HepG2 (cell line): Measurements from ENCODE around the gene SLC39A1.

Experiments
- EZH2 ChIP-seq: conservative IDR thresholded peaks from 2 replicates; pipeline ENCODE4 v1.6.1; 2012; ENCODE audit warnings: mild to moderate bottlenecking, low read depth, low read length, moderate library complexity
- IKZF5 ChIP-seq: IDR thresholded peaks from 2 replicates; pipeline ENCODE4 v1.6.1; 2018; ENCODE audit warnings: missing genetic modification reagents, mild to moderate bottlenecking, missing compliant biosample characterization
- IRF2 ChIP-seq: IDR thresholded peaks from 2 replicates; pipeline ENCODE4 v1.6.1; 2018; ENCODE audit warnings: missing genetic modification reagents, missing compliant biosample characterization
- SMAD3 ChIP-seq: sonication (generic); formaldehyde crosslinking; IDR thresholded peaks from 2 replicates; pipeline ENCODE4 v1.4.0; 2020; ENCODE audit warnings: missing genetic modification reagents
- SRF ChIP-seq: IDR thresholded peaks from 2 replicates; pipeline ENCODE4 v1.6.1; 2011; ENCODE audit warnings: mild to moderate bottlenecking, low read depth, low read length, moderate library complexity
- TBL1XR1 ChIP-seq: fragments of 150-350 bp; IDR thresholded peaks from 2 replicates; pipeline ENCODE4 v1.6.1; 2014; ENCODE audit warnings: borderline replicate concordance, low read length; ENCODE audit not compliant: partially characterized antibody
- ZNF609 ChIP-seq: sonication (generic); formaldehyde crosslinking; IDR thresholded peaks from 2 replicates; pipeline ENCODE4 v1.4.0; 2020; ENCODE audit warnings: mild to moderate bottlenecking, missing genetic modification reagents, borderline replicate concordance
- TF ChIP-seq, protein P1 (sequence below): sonication (generic); formaldehyde crosslinking; IDR thresholded peaks from 2 replicates; pipeline ENCODE4 v1.5.0; 2020; ENCODE audit warnings: mild to moderate bottlenecking, missing genetic modification reagents, moderate library complexity

DNA sequence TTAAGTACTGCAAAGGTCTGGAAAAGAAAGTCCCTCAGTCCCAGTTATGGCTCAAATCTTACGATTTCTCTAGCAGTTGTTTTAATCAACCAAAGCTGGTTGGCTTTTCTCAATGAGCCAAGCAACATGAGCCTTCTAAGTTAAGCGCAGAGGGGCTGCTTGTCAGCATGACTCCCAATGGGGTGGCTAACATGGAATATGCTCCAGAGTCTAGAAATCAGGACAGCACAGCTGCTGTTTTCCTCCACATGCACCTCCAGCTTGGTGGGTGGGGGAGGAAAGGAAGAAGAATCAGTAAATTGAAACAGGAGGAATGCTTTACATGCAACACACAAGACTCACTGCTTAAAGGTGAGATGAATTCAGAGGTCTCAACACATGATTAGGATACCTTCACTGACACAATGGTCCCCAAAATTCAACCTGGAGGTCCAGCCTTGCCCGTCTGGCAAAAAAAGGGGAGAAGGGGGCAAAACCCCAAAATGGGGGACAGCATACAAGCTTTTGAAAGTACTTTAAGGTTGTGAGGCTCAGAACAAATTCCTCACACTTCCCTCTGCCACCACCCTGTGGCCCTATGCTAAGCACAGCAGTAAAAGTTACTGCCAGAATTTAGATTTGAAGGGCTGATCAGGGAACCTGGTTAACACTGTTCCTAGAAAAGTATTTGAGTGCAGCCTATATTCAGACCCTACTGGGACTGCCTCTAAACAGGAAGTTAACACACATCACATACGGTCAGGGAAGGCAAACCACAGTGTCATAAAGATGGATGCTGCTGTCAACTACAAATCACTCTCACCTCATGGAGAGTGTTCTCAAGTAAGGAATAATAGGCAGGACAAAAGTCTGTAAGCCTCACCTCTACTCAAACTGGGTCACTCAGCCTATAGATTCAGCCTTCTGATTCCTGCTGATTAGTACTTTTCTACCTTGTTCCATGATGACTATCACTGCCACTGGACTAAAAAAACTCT lies 43.2 kb downstream of the SLC39A1 start:
- TF ChIP-seq IRF2 (CRISPR knock-in tag) (no peak), EZH2 (no peak), IKZF5 (CRISPR knock-in tag) (no peak), SRF (no peak), TBL1XR1 (no peak), SMAD3 (no peak), ZNF609 (CRISPR knock-in tag) (no peak)
- TF ChIP-seq, protein P1, sequence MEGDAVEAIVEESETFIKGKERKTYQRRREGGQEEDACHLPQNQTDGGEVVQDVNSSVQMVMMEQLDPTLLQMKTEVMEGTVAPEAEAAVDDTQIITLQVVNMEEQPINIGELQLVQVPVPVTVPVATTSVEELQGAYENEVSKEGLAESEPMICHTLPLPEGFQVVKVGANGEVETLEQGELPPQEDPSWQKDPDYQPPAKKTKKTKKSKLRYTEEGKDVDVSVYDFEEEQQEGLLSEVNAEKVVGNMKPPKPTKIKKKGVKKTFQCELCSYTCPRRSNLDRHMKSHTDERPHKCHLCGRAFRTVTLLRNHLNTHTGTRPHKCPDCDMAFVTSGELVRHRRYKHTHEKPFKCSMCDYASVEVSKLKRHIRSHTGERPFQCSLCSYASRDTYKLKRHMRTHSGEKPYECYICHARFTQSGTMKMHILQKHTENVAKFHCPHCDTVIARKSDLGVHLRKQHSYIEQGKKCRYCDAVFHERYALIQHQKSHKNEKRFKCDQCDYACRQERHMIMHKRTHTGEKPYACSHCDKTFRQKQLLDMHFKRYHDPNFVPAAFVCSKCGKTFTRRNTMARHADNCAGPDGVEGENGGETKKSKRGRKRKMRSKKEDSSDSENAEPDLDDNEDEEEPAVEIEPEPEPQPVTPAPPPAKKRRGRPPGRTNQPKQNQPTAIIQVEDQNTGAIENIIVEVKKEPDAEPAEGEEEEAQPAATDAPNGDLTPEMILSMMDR (CRISPR knock-in tag), result peak; percentile 33
